Stimulated activated CD8-positive, alpha-beta memory T cell treated with anti-CD3 and anti-CD28 coated beads, Interleukin-4, amount 100 ng/mL, for 1 hour (primary cell): ENCODE data around the gene IFI27.

Experiments used
- DNase-seq, 2 donors: peaks; one replicate each; pipeline ENCODE4 v3.0.0-alpha.2; 2020; ENCODE audit warnings: low read depth in 2 of 2, low spot score in 1 of 2

IFI27 gene

GRCh38 chr14:94102768-94103482 lies 7.6 kb upstream of the IFI27 start:
- DNase-seq: no peak

GRCh38 chr14:94103554-94104150 lies 6.9 kb upstream of the IFI27 start:
- no peak for DNase-seq

- no peak for DNase-seq
These were observed 5.8 kb upstream of the IFI27 start for GRCh38 chr14:94104731-94105130.

GRCh38 chr14:94109915-94110250 lies 653 bp upstream of the IFI27 start:
- no peak for DNase-seq

- no peak for DNase-seq
These were observed 950 bp downstream of the IFI27 start for GRCh38 chr14:94111276-94112095.

- DNase-seq: no peak
These were observed 2.1 kb downstream of the IFI27 start for GRCh38 chr14:94112513-94113063.

- no peak for DNase-seq
These were observed 2.5 kb downstream of the IFI27 start for GRCh38 chr14:94113073-94113472.

- DNase-seq: no peak
These were observed 3.0 kb downstream of the IFI27 start for GRCh38 chr14:94113490-94113889.

- DNase-seq: no peak
These were observed 3.5 kb downstream of the IFI27 start for GRCh38 chr14:94113908-94114588.

- no peak for DNase-seq
These were observed 4.1 kb downstream of the IFI27 start for GRCh38 chr14:94114589-94115057.

- DNase-seq: no peak
These were observed 4.6 kb downstream of the IFI27 start for GRCh38 chr14:94115058-94115591.

GRCh38 chr14:94115631-94116030 lies 5.1 kb downstream of the IFI27 start:
- no peak for DNase-seq

GRCh38 chr14:94116701-94117100 lies 6.2 kb downstream of the IFI27 start:
- no peak for DNase-seq

GRCh38 chr14:94117856-94118255 lies 7.3 kb downstream of the IFI27 start:
- DNase-seq: no peak

- no peak for DNase-seq
These were observed 8.5 kb downstream of the IFI27 start for GRCh38 chr14:94119071-94119470.

GRCh38 chr14:94120667-94121340 lies 10.3 kb downstream of the IFI27 start:
- no peak for DNase-seq

GRCh38 chr14:94121485-94121884 lies 10.9 kb downstream of the IFI27 start:
- no peak for DNase-seq

GRCh38 chr14:94122438-94122837 lies 11.9 kb downstream of the IFI27 start:
- DNase-seq: no peak

GRCh38 chr14:94123296-94123695 lies 12.8 kb downstream of the IFI27 start:
- no peak for DNase-seq

GRCh38 chr14:94123868-94124267 lies 13.3 kb downstream of the IFI27 start:
- no peak for DNase-seq
